ENCODE results near the gene UPF3B. TPM values are rescaled to one million over a fixed set of nuclear protein-coding genes. Genes with fewer than 3 reads are reported as not detected.
A peak's percentile ranks its signal among the peaks of the same experiment; 100 is the strongest.

UPF3B gene
- total RNA-seq, 1 donor from 2014 or later, result 2.5 TPM

GRCh38 chrX:119878740-119879139 is 26.0 kb upstream of the UPF3B start:
- Histone ChIP-seq H3K4me1 (no peaks in the 10 kb centered on the region), H3K36me3 (peaks cover 0 to 7% of the 10 kb centered on the region in 2 donors), H3K4me3 (no peak overlapping the region), H3K27ac (no peak overlapping the region), H3K9me3 (no peaks in the 10 kb centered on the region), H3K27me3 (no peaks in the 10 kb centered on the region)
- intact Hi-C loops (cut with DNase I), result no loop called here
- no peak for TF ChIP-seq POLR2AphosphoS5 (IDR thresholded peaks at IDR 0.05; ENCODE audit: insufficient read depth in 1 of 2, low read depth in 1 of 2)
- no peak for TF ChIP-seq POLR2A (IDR thresholded peaks at IDR 0.05)
- TF ChIP-seq CTCF (IDR thresholded peaks at IDR 0.05), result no peak
- no peak for DNase-seq (ENCODE audit: extremely low spot score in 2 of 2)

GRCh38 chrX:119871599-119872395 is 19.0 kb upstream of the UPF3B start, which contains the start of the genes NDUFA1 and RNF113A:
NDUFA1 (plus strand) TSS chrX:119871832; CDS start chrX:119871912, 80 bp downstream.
RNF113A (minus strand) TSS chrX:119871733; CDS start chrX:119871613, 120 bp downstream.
- peak in 1 of 2 donors; percentile 65 for TF ChIP-seq POLR2A (IDR thresholded peaks at IDR 0.05)
- TF ChIP-seq CTCF (IDR thresholded peaks at IDR 0.05), result no peak
- TF ChIP-seq POLR2AphosphoS5 (IDR thresholded peaks at IDR 0.05; ENCODE audit: insufficient read depth in 1 of 2, low read depth in 1 of 2), result peak; percentile 80 to 90
- Histone ChIP-seq H3K4me3 (peak within 1 kb of the TSS; percentile 54 to 67), H3K36me3 (peaks cover 0 to 3% of the 10 kb centered on the region in 2 donors), H3K27ac (peak within 1 kb of the TSS; percentile 83), H3K9me3 (no peaks in the 10 kb centered on the region), H3K27me3 (no peaks in the 10 kb centered on the region), H3K4me1 (peaks cover 13% of the 10 kb centered on the region)
- intact Hi-C loops (cut with DNase I), result no loop called here
- DNase-seq (ENCODE audit: extremely low spot score in 2 of 2), result peak in 1 of 2 donors; percentile 90

GRCh38 chrX:119871245-119871598 is 18.5 kb upstream of the UPF3B start:
- intact Hi-C loops (cut with DNase I), result no loop called here

GRCh38 chrX:119870626-119871131 is 17.9 kb upstream of the UPF3B start:
- no peaks in the 10 kb centered on the region for H3K36me3 ChIP-seq
- intact Hi-C loops (cut with DNase I), result no loop called here
- DNase-seq (ENCODE audit: extremely low spot score in 2 of 2), result no peak
- H3K9me3 ChIP-seq, result no peaks in the 10 kb centered on the region
- H3K4me3 ChIP-seq, result peak overlapping the region; percentile 54 to 67
- H3K4me1 ChIP-seq, result peaks cover 13% of the 10 kb centered on the region
- H3K27ac ChIP-seq, result peak overlapping the region; percentile 83
- no peaks in the 10 kb centered on the region for H3K27me3 ChIP-seq
- TF ChIP-seq POLR2A (IDR thresholded peaks at IDR 0.05), result no peak
- TF ChIP-seq POLR2AphosphoS5 (IDR thresholded peaks at IDR 0.05; ENCODE audit: insufficient read depth in 1 of 2, low read depth in 1 of 2), result no peak
- no peak for TF ChIP-seq CTCF (IDR thresholded peaks at IDR 0.05)

More at GRCh38 chrX:119871245-119871598, 18.5 kb upstream of the UPF3B start:
- H3K9me3 ChIP-seq, result no peaks in the 10 kb centered on the region
- H3K27ac ChIP-seq, result peak overlapping the region; percentile 83
- H3K4me3 ChIP-seq, result peak overlapping the region; percentile 54 to 67
- H3K36me3 ChIP-seq, result no peaks in the 10 kb centered on the region
- no peaks in the 10 kb centered on the region for H3K27me3 ChIP-seq
- no peak for DNase-seq (ENCODE audit: extremely low spot score in 2 of 2)
- TF ChIP-seq CTCF (IDR thresholded peaks at IDR 0.05) (no peak), POLR2A (IDR thresholded peaks at IDR 0.05) (no peak), POLR2AphosphoS5 (IDR thresholded peaks at IDR 0.05; ENCODE audit: insufficient read depth in 1 of 2, low read depth in 1 of 2) (no peak)
- peaks cover 13% of the 10 kb centered on the region for H3K4me1 ChIP-seq

- no peak for DNase-seq (ENCODE audit: extremely low spot score in 2 of 2)
- Histone ChIP-seq H3K9me3 (no peaks in the 10 kb centered on the region), H3K4me1 (no peaks in the 10 kb centered on the region), H3K36me3 (no peaks in the 10 kb centered on the region), H3K27me3 (no peaks in the 10 kb centered on the region), H3K27ac (peak overlapping the region; percentile 81), H3K4me3 (peak overlapping the region; percentile 55 to 66)
- TF ChIP-seq CTCF (IDR thresholded peaks at IDR 0.05) (no peak), POLR2AphosphoS5 (IDR thresholded peaks at IDR 0.05; ENCODE audit: insufficient read depth in 1 of 2, low read depth in 1 of 2) (no peak), POLR2A (IDR thresholded peaks at IDR 0.05) (no peak)
- intact Hi-C loops (cut with DNase I), result no loop called here
These were observed 681 bp upstream of the UPF3B start for GRCh38 chrX:119853444-119853843.

Measured in vagina (tissue), 2 donors.